Activated CD4-positive, alpha-beta T cell treated with anti-CD3 and anti-CD28 coated beads for 24 hours (primary cell): ENCODE data around the gene PNMT.
"Not testable (repeated sequence)": the region's sequence is repeated elsewhere in the genome, so short reads cannot be mapped to it uniquely, and the experiment has no call there.

Experiments
- DNase-seq, 2 donors: peaks; one replicate each; pipeline ENCODE4 v3.0.0-alpha.2; 2020; ENCODE audit warnings: low read depth in 2 of 2

The PNMT gene

DNA sequence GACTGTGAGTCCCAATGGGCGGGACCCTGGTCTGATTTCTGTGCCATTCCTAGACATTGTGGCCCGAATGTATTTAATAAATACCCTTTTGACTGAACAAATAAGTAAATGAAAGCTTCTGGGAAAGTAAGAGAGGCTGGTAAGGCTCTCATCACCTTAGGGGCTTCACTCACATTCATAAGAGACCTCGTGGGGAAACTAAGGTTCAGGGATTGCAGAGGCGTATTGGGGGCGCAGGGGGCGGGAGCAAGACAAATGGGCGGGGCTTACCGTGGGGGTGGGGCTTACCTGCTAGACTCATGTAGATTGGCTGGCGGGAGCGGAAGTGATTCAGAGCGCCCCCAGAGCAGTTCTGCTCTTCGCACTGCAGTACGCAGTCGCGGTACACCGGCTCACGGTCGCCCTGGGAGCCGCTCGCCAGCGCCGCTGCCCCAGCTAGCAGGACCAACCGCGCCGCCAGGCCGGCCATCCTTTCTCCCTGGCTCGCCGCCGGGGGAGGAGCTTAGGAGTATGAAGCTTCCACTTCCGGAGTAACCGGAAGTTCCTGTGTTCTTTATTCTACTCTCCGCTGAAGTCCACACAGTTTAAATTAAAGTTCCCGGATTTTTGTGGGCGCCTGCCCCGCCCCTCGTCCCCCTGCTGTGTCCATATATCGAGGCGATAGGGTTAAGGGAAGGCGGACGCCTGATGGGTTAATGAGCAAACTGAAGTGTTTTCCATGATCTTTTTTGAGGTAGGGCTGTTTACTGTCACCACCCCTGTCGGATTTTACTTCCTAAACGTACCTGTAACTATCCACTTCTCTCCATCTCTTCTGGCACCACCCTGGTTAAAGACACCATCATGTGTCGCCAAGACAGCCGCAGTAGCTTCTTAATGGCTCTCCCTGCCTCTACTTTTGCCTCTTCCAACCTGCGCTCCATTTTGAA lies 19.6 kb downstream of the PNMT start, which contains the start of gene PGAP3:
Gene PGAP3, minus strand, starts transcription at position 512 of the 929 bp plus-strand sequence. Its CDS starts 43 bp downstream, at position 469.
- peak; percentile 74 to 80 for DNase-seq

GRCh38 chr17:39688475-39688835 lies 20.2 kb downstream of the PNMT start:
- DNase-seq = no peak

- DNase-seq = no peak
Measured at GRCh38 chr17:39688945-39689344, 20.7 kb downstream of the PNMT start.

GRCh38 chr17:39694593-39694992 lies 26.3 kb downstream of the PNMT start:
- DNase-seq = no peak

DNA sequence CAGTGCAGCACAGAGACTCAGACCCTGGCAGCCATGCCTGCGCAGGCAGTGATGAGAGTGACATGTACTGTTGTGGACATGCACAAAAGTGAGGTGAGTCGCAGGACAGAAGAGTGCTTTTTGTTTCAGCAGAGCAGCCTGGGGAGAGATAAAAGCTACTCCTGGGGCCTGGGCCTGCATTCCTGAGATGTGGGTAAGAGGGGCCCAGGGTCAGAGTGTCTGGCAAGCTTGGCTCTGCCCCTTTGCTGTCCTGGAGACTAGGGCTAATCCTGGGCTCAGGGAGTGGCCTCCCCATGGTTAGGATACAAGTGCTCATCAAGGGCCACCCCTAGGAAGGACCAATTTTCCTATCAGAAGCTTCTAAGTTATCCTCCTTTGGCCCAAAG lies 26.8 kb downstream of the PNMT start:
- DNase-seq = no peak

DNA sequence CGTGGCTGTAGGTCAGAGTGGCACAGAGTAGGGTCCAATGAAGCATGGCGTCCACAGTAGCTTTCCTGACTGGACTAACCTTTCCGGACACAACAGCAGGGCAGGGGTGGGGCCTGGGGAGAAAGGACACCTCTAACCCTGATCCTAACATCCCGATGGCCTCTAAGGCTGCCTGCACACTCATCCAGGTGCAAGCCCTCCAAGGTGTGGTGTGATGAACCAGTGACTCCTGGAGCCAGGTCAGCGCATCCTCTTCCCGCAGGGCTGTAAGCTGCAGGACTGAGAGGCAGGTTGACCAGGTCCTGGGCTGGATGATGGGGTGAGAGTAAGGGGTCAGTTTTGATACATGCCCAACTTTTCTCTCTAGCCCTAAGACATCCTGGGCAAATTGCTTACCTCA lies 28.5 kb downstream of the PNMT start:
- DNase-seq = no peak

DNA sequence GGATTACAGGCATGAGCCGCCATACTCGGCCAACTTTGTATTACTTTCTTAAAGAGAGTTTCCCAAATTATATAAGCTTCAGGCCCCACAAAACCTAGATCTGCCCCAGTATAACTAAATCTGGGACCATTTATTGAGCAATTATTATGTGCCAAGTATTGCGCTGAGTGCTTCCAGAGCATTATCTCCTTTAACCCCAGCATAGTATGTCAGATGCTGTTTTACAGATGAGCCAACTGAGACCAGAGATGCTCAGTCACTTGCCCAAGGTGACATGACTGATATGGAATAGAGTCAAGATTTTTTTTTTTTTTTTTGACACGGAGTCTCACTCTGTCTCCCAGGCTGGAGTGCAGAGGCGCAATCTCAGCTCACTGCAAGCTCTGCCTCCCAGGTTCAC lies 29.7 kb downstream of the PNMT start:
- DNase-seq = no peak

DNA sequence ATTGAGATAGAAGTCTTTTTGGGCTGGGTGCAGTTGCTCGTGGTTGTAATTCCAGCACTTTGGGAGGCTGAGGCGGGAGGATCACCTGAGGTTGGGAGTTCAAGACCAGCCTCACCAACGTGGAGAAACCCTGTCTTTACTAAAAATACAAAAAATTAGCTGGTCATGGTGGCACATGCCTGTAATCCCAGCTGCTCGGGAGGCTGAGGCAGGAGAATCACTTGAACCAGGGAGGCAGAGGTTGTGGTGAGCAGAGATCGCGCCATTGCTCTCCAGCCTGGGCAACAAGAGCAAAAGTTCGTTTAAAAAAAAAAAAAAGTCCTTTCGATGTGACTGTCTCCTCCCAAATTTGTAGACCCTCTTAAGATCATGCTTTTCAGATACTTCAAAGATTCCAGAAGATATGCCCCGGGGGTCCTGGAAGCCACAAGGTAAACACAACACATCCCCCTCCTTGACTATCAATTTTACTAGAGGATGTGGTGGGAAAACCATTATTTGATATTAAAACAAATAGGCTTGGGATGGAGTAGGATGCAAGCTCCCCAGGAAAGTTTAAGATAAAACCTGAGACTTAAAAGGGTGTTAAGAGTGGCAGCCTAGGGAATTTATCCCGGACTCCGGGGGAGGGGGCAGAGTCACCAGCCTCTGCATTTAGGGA lies 31.0 kb downstream of the PNMT start:
- not testable (repeated sequence) for DNase-seq

- no peak for DNase-seq
Measured at GRCh38 chr17:39699818-39700147, 31.5 kb downstream of the PNMT start, which contains the start of gene ERBB2. TSS of gene ERBB2 (plus strand) at chr17:39700064. CDS start at chr17:39700239, 175 bp downstream.

GRCh38 chr17:39700148-39700987 lies 32.1 kb downstream of the PNMT start:
- DNase-seq = no peak

- DNase-seq = no peak
Measured at GRCh38 chr17:39701012-39701783, 32.9 kb downstream of the PNMT start.

DNA sequence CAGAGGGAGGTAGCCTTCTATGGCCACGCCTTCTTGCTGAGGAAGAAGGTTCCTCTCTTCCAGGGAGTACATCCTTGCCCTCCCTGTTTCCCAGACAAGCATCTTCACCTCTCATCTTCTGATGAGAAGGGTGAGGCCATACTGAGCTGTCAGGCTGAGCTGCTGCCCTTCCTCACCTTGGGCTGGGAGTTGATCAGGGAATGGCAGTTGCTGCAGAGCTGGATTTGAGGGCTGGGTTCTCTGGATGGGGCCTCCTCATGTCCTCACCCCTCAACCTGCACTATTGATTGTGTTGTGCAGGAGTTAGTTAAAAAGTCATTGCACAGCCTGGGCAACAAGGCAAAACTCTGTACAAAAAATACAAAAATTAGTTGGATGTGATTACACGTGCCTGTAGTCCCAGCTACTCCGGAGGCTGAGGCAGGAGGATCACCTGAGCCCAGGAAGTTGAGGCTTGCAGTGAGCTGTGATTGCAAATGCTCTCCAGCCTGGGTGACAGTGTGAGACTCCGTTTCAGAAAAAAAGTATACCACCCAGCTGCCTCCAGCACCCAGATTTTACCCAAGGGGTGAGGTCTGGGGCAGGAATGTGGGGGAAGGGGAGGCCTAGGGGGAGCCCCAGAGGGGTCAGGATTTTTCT lies 33.6 kb downstream of the PNMT start:
- no peak for DNase-seq

DNA sequence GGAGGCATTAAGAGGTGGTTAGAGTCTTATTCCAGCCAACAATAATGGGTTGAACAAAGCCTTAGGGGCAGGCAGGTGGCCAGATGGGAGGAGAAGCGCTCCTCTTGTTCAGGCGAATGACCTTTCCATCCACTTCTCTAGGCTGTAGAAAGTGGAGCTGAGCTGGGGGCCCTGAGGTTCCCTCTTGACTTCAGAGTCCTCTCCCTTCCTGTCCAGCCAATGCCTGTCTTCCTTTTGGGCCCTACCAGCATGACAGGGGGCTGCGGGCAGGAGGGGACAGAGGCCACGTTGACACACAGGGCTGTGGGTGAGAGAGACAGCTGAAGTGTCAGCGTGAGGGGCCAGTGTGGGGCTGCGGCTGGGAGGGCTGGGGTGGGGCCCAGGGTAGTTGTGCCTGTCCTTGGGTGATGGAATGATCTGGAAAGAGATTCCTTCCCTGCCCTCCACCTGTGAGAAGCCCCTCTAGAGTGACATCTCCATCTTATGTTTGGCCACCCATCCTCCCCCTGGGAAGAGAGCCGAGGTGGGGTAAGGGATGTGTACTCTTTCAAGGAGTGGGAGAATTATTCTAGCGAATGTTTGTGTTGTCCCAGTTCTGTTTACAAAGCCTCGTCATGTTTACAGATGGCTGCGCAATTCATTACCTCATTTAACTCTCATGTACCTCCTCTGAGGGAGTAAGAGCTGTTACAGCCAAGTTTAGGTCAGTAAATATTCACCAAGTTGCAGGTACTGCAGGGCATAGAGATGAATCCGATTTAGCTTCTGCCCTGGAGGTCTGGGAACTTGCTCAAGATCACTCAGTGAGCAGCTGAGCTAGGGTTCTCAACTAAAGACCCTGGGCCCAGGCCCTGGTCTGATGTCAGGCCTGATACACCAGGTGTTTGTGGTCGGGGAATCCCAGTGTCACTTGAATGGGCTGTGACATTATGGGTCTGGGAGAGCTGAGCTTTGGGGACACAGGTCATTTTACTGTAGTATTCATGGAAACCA lies 34.9 kb downstream of the PNMT start:
- no peak for DNase-seq

GRCh38 chr17:39703913-39704312 lies 35.7 kb downstream of the PNMT start:
- DNase-seq = no peak

DNA sequence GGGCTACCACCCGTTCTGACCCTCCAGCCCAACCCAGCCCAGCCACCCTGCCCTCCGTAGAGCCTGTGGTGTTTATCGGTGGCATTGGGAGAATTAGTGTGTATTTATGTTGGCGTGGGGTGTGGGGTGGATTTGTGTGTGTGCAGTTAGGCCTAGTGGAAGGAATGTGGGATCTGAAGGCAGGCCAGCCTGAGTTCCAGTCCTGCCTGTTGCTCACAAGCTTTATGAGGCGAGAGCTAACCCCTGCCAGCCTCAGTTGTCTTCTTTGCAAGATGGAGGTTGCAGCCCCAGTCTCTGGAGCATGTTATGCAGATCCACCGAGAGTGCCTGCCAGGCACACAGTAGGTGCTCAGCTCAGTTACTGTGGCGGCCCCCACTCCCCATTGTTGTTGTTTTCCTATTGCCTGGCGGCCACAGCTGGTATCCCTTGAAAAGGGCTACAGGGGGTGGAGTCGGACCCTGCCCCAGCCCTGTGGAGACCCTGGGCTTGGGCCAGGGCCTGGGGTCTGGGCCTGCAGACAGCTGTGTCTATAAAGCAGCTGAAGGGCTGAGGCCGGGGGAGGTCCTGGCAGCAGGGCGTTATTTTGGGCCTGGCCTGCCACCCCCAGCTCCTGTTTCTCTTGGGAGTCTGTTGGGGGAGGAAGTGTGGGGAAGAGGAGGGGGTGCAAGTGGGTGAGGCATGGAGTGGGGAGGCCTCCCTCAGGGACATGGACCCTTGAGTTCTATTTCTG lies 36.7 kb downstream of the PNMT start:
- DNase-seq = no peak

- no peak for DNase-seq
Measured at GRCh38 chr17:39705786-39706348, 37.6 kb downstream of the PNMT start.

DNA sequence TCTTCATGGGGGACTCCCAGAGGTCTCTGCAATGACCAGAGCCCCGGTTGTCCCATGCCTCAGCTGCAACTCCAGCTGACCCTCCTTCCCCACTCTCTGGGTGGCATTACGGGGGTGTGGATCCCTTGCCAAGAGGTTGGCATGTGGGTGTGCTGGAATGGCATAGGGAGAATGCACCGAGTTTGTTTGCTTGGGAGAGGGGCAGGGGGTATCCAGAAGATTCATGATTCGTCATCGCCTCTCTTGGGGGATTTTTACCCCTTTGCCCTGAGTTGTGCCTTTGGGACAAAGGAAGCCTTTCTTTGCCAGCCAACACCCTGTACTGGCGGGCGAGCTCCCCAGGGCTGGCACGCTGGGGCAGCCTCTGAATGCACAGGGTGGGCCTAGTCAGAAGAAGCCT lies 38.1 kb downstream of the PNMT start:
- no peak for DNase-seq

GRCh38 chr17:39706921-39707337 lies 38.7 kb downstream of the PNMT start:
- no peak for DNase-seq
